HepG2 (cell line): ENCODE results near the gene GLS2. TPM values are rescaled to one million over a fixed set of nuclear protein-coding genes. Genes with fewer than 3 reads are reported as not detected.

Source experiments
- CBX1 ChIP-seq: IDR thresholded peaks from one replicate; pipeline ENCODE4 v1.6.1; 2016; ENCODE audit warnings: antibody characterized with exemption, low read depth
- CREB3 ChIP-seq: sonication (generic); formaldehyde crosslinking; IDR thresholded peaks from 2 replicates; pipeline ENCODE4 v1.5.0; 2020; ENCODE audit warnings: missing genetic modification reagents
- DMAP1 ChIP-seq: IDR thresholded peaks from 2 replicates; pipeline ENCODE4 v1.6.1; 2016
- DZIP1 ChIP-seq: sonication (generic); formaldehyde crosslinking; IDR thresholded peaks from 2 replicates; pipeline ENCODE4 v1.5.0; 2020; ENCODE audit warnings: mild to moderate bottlenecking, missing genetic modification reagents
- ESRRA ChIP-seq: sonication (generic); formaldehyde crosslinking; IDR thresholded peaks from 2 replicates; pipeline ENCODE4 v1.5.1; 2020; ENCODE audit warnings: mild to moderate bottlenecking, low read depth, missing genetic modification reagents
- EZH2 ChIP-seq: conservative IDR thresholded peaks from 2 replicates; pipeline ENCODE4 v1.6.1; 2012; ENCODE audit warnings: mild to moderate bottlenecking, low read depth, low read length, moderate library complexity
- FOXK1 ChIP-seq: sonication (generic); formaldehyde crosslinking; IDR thresholded peaks from 2 replicates; pipeline ENCODE4 v1.4.0; 2020; ENCODE audit warnings: low read depth, missing genetic modification reagents, borderline replicate concordance
- FOXM1 ChIP-seq: sonication (generic); formaldehyde crosslinking; IDR thresholded peaks from 2 replicates; pipeline ENCODE4 v1.5.0; 2020; ENCODE audit warnings: missing genetic modification reagents
- MIER2 ChIP-seq: IDR thresholded peaks from 2 replicates; pipeline ENCODE4 v1.6.1; 2016; ENCODE audit warnings: missing biosample characterization, missing genetic modification reagents
- NFYB ChIP-seq: sonication (generic); formaldehyde crosslinking; IDR thresholded peaks from 2 replicates; pipeline ENCODE4 v1.4.0; 2020; ENCODE audit warnings: missing genetic modification reagents
- ONECUT2 ChIP-seq: sonication (generic); formaldehyde crosslinking; IDR thresholded peaks from 2 replicates; pipeline ENCODE4 v1.4.0; 2020; ENCODE audit warnings: missing genetic modification reagents
- SCMH1 ChIP-seq: sonication (generic); formaldehyde crosslinking; IDR thresholded peaks from 2 replicates; pipeline ENCODE4 v1.9.0; 2021; ENCODE audit warnings: missing genetic modification reagents, mild to moderate bottlenecking, borderline replicate concordance
- TRIM24 ChIP-seq: sonication (generic); formaldehyde crosslinking; IDR thresholded peaks from 2 replicates; pipeline ENCODE4 v1.8.0; 2022; ENCODE audit warnings: mild to moderate bottlenecking, missing genetic modification reagents
- U2AF1 ChIP-seq: fragments of 200-400 bp; formaldehyde crosslinking; optimal IDR thresholded peaks from 2 replicates; pipeline ENCODE3; 2017; ENCODE audit warnings: mild to moderate bottlenecking, low read depth, low read length
- ZBTB25 ChIP-seq: IDR thresholded peaks from 2 replicates; pipeline ENCODE4 v1.6.1; 2018; ENCODE audit warnings: missing genetic modification reagents
- ZNF263 ChIP-seq: sonication (generic); formaldehyde crosslinking; IDR thresholded peaks from 2 replicates; pipeline ENCODE4 v1.4.0; 2020; ENCODE audit warnings: missing genetic modification reagents
- ZNF335 ChIP-seq: sonication (generic); formaldehyde crosslinking; IDR thresholded peaks from 2 replicates; pipeline ENCODE4 v1.4.0; 2020; ENCODE audit warnings: missing genetic modification reagents
- ZNF512B ChIP-seq: sonication (generic); formaldehyde crosslinking; IDR thresholded peaks from 2 replicates; pipeline ENCODE4 v1.5.1; 2020; ENCODE audit warnings: missing genetic modification reagents, mild to moderate bottlenecking, borderline replicate concordance
- ZNF558 ChIP-seq: sonication (generic); formaldehyde crosslinking; IDR thresholded peaks from 2 replicates; pipeline ENCODE4 v1.9.0; 2022; ENCODE audit warnings: mild to moderate bottlenecking, missing genetic modification reagents, borderline replicate concordance
- ZNF567 ChIP-seq: sonication (generic); formaldehyde crosslinking; IDR thresholded peaks from 2 replicates; pipeline ENCODE4 v1.8.1; 2023; ENCODE audit warnings: mild to moderate bottlenecking, missing genetic modification reagents, borderline replicate concordance
- polyA plus RNA-seq, 8 experiments: library from polyadenylated mRNA; depleted of rRNA in 3 of 8; stranded (reverse) in 7 of 8; unstranded in 1 of 8; fragments of >200 nt; fragmentation: Illumina TruSeq in 4 of 8; extraction: Trizol in 4 of 8; gene quantifications; 2 replicates each; pipeline versions ENCODE4 v1.2.1 to v1.2.3, GENCODE V29; 2011 to 2016; ENCODE audit warnings: low read depth in 4 of 8, missing spikeins in 1 of 8, mixed read lengths in 1 of 8; ENCODE audit not compliant: insufficient read depth in 1 of 8
- total RNA-seq, 5 experiments: library from RNA; depleted of rRNA; stranded (reverse); fragments of >200 nt; fragmentation: Illumina TruSeq; extraction: Trizol; gene quantifications; 2 replicates each; pipeline ENCODE4 v1.2.3, GENCODE V29; 2016; ENCODE audit warnings: low read depth in 1 of 5
- TF ChIP-seq, protein P1 (sequence below): sonication (generic); formaldehyde crosslinking; IDR thresholded peaks from 2 replicates; pipeline ENCODE4 v1.4.0; 2020; ENCODE audit warnings: mild to moderate bottlenecking, missing genetic modification reagents

The GLS2 gene
- total and polyA plus RNA-seq, 2 of the 13 experiments (the other 11 are each of a cell fraction or from before 2014, with no cell fraction given) = 8.6 to 12.2 TPM

- TF ChIP-seq SCMH1 (CRISPR knock-in tag) (no peak), DZIP1 (CRISPR knock-in tag) (0 out of 2 replicates have a peak, but pooled peaks have one; percentile 55), CBX1 (no peak), ZNF558 (CRISPR knock-in tag) (no peak), FOXK1 (no peak), CREB3 (CRISPR knock-in tag) (0 out of 2 replicates have a peak, but pooled peaks have one; percentile 18), U2AF1 (no peak), ZBTB25 (CRISPR knock-in tag) (no peak), ESRRA (no peak), EZH2 (no peak), ZNF263 (CRISPR knock-in tag) (peak; percentile 53; the same call in 1 of the 2 replicates), ZNF567 (CRISPR knock-in tag) (0 out of 2 replicates have a peak, but pooled peaks have one; percentile 59), TRIM24 (CRISPR knock-in tag) (no peak), MIER2 (no peak), DMAP1 (CRISPR knock-in tag) (0 out of 2 replicates have a peak, but pooled peaks have one; percentile 28), ZNF335 (CRISPR knock-in tag) (no peak), FOXM1 (CRISPR knock-in tag) (no peak), ONECUT2 (no peak), ZNF512B (CRISPR knock-in tag) (no peak), NFYB (CRISPR knock-in tag) (no peak)
- TF ChIP-seq, protein P1, sequence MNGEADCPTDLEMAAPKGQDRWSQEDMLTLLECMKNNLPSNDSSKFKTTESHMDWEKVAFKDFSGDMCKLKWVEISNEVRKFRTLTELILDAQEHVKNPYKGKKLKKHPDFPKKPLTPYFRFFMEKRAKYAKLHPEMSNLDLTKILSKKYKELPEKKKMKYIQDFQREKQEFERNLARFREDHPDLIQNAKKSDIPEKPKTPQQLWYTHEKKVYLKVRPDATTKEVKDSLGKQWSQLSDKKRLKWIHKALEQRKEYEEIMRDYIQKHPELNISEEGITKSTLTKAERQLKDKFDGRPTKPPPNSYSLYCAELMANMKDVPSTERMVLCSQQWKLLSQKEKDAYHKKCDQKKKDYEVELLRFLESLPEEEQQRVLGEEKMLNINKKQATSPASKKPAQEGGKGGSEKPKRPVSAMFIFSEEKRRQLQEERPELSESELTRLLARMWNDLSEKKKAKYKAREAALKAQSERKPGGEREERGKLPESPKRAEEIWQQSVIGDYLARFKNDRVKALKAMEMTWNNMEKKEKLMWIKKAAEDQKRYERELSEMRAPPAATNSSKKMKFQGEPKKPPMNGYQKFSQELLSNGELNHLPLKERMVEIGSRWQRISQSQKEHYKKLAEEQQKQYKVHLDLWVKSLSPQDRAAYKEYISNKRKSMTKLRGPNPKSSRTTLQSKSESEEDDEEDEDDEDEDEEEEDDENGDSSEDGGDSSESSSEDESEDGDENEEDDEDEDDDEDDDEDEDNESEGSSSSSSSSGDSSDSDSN (CRISPR knock-in tag) = peak; percentile 77
Measured at GRCh38 chr12:56487448-56488040, 417 bp downstream of the GLS2 start (continued).
